ENCODE data around the gene CEP44. TPM values are rescaled to one million over a fixed set of nuclear protein-coding genes. Genes with fewer than 3 reads are reported as not detected.
A peak's percentile ranks its signal among the peaks of the same experiment; 100 is the strongest.
"Not testable (repeated sequence)": the region's sequence is repeated elsewhere in the genome, so short reads cannot be mapped to it uniquely, and the experiment has no call there.

Gene CEP44
- total RNA-seq, 1 donor from 2014 or later: 10.7 TPM

DNA sequence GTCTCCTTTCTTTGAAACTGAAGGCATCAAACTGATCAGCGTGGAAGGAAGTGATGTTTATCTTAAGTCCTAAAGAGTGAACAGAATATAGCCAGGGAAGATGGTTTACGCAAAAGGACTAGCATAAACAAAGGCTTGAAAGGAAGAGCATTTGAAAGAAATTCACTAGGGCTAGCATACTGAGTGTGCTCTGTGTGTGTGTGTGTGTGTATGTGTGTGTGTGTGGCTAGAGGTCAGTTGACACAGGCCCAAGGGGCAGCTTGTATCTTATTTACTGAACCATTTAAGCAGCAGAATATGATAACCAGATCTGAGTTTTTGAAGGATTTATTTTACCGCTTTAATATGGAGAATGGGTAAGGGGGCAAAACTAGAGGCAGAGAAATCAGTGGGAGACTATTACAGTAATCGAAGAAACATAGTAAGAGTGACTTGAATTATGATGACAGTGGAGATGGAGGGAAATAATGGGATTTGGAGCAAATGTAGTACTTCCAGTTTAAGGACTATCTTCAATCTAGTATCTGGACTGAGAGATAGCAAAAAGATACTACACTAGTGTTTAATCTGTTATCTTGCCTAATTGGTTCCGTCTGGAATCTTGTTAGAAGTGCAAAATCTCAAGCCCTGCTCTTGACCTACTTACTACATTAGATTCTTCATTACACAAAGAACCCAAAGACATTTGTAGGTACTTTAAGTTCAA lies 36.9 kb downstream of the CEP44 start:
- no peak for DNase-seq (ENCODE audit: low read depth in 2 of 2)

DNA sequence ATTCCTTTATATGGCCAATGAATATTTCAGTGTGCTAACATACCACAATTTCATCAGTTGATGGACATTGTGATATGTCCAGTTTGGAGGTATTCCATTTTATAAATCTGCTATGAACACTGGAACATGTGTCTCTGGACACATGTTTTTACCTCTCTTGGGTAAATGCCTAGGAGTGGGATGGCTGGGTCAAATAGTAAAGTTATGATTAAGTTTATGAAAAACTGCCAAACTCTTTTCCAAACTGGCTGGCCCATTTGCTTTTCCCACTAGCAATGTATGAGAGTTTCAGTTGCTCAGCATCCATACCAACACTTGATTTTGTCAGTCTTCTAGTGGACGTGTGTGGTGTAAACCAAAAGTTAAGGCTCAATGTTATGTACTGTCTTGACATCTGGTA lies 40.5 kb downstream of the CEP44 start:
- no peak for DNase-seq (ENCODE audit: low read depth in 2 of 2)

DNA sequence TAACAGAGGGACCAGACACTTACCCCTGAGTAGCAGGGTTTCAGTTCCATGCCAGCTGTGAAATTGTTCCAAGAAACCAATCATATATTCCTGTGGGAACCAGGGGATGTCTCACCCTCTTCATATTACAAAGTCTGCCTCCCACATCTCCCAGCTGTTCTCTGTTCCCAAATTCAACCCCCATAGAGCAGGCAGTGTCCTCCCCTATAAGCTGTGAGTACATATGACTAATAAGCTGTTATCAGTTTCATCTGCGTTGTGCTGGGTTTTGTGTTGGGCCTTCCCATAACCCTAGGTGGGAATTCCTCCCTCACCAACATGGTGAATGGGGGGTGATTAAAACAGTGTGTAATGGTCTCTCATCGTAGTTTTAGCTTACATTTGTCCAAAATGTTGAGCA lies 41.0 kb downstream of the CEP44 start:
- no peak for DNase-seq (ENCODE audit: low read depth in 2 of 2)

DNA sequence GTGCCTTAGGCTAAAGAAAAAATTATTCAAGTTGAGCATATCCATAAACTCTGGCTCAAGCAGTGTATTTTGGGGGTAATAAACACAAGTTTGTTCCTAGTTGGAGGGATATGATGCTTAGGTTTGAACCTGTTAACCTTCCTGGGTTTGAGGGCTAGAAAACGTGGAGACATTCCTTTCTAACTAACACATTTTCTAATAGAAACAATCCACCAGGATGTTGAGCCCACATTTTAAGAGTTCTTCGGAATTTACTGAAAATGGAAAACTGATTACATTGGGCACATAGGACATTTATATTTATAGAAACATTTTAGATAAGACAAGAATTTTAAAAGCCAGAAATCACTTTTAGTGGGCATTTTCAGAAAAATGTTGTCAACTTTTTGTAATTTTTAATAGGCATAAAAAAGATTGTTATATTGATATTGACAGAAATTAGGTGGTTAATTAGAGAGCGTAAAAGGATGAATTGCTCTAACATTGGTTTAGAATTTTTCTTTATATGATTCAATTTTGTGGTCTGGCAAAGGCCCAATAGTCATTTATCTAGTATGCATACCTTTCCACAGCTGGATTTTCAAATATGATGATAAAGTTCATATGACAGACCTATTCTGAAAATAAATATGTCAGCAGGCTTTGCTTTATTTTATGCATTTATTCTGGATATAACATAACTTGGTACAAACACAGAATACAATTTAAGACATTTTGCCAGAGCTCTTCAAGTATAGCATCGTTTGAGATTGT lies 49.2 kb downstream of the CEP44 start:
- no peak for DNase-seq (ENCODE audit: low read depth in 2 of 2)

DNA sequence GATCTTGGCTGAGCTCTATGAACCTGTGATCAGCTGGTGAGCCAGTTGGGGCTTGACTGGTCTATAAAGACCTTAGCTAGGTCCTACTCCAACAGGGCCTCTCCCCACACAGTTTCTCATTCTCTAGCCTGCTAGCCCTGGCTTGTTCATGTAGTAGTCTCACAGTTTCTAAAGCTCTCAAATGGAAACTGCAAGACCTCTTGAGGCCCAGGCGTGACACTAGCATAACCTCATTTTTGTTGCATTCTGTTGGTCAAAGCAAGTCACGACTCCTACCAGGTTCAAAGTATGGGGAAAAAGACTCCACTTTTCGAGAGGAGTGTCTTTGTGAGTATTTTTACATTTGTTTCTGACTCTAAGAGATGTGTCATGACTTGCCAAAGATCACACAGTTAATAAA lies 50.9 kb downstream of the CEP44 start:
- no peak for DNase-seq (ENCODE audit: low read depth in 2 of 2)

DNA sequence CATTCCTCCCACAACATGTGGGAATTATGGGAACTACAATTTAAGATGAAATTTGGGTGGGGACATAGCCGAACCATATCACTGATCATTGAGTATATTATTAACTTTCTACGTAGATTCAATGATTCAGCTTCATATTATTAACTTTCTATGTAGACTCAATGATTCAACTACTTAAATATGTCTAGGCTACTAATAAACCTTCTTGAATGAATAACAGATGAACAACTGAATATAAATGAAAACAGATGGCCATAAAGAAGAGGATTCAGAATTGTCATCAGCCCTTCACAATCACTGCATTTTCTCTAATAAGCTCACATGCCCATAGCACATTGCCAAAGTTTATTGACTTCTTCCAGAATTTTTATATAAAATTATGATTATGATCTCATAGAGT lies 57.0 kb downstream of the CEP44 start:
- DNase-seq (ENCODE audit: low read depth in 2 of 2): no peak

DNA sequence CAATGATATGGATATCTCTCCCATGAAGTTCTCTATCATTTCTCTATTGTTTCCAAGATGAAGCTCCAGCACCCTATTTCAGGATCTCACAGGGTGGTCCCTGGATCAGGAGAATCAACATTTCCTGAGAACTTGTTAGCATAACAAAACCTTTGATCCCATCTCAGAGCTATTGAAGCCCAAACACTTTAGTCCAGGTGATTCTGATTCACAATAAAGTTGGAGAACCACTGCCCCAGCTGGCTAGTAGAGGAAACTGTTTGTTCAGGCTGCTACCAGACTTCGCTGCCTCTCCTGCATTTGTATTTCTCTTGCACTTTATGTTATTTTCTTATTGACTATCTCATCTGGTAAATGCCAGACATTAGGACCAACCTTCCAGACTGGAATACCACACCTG lies 65.4 kb downstream of the CEP44 start:
- DNase-seq (ENCODE audit: low read depth in 2 of 2): no peak

DNA sequence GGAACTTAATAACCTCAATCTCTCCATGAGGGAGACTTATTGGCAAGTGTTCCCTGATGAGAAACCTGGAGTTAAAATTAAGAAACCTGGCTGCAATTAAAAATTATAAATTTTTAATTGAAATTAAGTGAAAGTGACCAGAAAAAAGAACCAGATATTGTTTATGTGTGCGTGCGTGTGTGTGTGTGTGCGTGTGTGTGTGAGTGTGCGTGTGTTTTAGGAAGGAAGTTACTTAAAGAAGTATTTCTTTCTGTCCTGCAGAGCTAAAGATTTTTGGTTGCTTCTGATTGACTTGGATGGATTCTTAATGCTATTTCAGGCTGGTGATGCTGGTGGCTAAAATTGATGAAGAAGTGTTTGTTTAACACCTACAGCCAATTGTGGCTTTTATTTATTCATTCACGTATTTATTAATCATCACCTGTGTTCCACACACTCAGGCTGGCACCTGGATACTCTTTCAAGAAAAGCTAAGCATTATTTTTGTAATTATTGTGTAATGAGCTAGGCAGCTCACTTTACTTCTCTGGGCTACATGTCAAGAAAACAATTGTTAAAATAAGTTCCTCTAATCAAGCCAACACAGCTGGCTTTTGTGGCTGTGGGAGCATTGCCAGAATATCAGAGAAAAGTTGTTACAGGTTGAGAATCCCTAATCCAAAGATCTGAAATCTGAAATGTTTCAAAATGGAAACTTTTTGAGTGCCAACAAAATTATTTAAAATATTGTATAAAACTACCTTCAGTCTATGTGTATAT lies 68.5 kb downstream of the CEP44 start:
- no peak for DNase-seq (ENCODE audit: low read depth in 2 of 2)

DNA sequence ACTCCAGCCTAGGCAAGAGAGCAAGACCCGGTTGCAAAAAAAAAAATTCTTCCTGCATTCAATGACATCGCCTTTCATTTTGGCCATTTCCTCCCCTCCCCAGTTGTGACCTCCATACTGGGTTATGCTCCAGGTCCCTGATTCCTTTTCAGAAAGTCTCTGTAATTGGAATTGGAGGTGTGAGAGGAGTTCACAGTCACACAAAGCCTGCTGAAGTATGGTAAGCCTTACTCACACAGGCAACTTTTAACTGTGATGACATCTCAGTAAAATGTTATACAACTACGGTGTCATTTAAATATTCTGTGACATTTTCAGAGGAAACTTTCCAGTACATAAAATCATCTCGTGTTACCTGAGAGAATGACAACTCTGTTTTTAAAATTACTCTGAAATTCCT lies 73.6 kb downstream of the CEP44 start:
- no peak for DNase-seq (ENCODE audit: low read depth in 2 of 2)

DNA sequence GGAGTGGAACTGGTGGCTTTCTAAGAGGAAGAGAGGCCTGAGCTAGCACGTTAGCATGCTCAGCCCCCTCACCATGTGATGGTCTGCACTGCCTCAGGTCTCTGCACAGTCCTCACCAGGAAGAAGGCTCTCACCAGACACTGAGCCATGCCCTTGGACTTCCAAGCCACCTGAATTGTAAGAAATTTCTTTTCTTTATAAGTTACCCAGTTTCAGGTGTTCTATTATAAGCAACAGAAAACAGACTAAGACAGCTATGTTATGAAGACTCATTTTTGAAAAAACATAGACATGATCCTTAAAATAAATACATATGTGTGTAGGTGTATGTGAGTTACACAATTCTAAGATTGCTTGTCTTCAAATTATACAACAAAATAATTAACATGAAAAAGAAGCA lies 74.7 kb downstream of the CEP44 start:
- no peak for DNase-seq (ENCODE audit: low read depth in 2 of 2)

DNA sequence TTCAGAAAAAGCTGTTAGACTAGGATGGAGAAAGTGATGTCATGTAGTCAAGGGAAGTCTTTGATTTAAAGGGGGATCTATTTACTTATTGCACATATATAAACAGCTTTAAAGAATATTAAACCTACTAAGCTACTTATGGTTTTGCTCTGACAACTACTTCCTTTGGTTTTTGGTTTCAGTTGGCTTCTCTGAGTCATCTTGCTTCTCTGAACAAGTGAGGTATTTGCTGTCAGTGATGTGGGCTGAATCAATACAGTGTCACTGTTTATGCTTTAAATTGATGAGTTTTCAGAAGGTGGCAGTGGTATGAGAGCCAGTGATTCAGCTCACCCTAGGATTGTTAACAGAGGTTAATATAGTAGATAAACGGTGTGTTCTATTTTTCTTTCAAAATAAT lies 75.1 kb downstream of the CEP44 start:
- no peak for DNase-seq (ENCODE audit: low read depth in 2 of 2)

DNA sequence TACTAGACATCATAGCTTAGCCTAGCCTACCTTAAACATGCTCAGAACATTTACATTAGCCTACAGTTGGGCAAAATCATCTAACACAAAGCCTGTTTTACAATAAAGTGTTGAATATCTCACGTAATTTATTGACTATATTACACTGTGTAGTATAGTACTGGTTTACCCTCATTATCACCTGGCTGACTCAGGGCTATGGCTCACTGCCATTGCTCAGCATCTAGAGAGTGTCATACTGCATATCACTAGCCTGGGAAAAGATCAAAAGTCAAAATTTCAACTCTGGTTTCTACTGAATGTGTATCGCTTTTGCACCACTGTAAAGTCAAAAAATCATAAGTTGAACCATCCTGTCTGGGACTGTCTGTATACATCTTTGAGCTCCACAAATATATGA lies 78.6 kb downstream of the CEP44 start:
- no peak for DNase-seq (ENCODE audit: low read depth in 2 of 2)

DNA sequence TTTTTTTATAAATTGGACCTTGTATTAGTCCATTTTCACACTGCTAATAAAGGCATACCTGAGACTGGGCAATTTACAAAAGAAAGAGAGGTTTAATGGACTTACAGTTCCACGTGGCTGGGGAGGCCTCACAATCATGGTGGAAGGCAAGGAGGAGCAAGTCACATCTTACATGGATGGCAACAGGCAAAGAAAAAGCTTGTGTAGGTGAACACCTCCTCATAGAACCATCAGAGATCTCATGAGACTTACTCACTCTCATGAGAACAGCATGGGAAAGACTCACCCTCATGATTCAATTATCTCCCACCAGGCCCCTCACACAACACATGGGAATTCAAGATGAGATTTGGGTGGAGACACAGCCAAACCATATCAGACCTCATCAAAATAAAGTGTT lies 80.1 kb downstream of the CEP44 start:
- not testable (repeated sequence) for DNase-seq (ENCODE audit: low read depth in 2 of 2)

DNA sequence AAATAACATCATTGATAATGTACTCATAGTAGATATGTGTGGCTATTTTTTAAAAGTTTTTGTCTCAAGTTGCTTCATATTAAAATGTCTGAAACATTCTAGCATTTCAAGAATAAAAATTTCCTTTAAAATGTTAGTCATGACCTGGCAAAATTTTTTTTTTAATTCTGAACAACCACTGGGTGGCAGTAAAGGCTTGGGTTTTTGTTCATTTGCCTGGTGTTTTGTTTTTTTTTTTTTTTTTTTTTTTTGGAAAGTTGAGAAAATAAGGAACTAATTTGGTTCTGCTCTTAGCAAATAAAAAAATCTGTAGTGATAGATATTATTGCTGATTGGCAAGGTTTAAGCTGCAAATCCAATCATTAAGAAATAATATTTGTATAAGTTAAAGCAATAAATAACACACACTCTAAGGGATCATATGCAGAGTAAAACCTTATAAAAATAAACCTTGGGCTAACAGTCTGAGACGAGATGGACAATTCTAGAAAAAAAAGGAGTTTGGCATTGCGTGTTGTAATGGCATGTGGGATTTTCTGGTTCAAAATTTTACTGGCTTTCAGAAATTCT lies 81.4 kb downstream of the CEP44 start:
- DNase-seq (ENCODE audit: low read depth in 2 of 2): peak; percentile 33 to 40

DNA sequence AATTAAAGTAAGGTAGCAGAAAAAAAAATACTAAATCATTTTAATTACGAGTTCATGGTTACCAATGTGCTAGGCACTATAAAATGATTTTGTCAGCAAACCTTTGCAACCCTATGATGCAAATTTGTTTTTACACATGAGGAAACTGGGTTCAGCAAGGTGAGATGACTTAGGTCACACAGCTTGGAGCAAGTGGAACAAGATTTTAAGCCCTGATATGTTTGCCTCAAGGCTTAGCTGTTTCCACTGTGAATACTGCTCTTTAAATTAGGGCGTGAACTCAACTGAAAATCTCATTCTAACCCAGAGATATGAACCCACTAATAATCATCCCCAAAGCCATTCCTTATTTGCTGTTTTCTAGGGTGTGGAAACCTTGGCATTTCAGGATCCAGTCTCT lies 86.3 kb downstream of the CEP44 start:
- no peak for DNase-seq (ENCODE audit: low read depth in 2 of 2)

DNA sequence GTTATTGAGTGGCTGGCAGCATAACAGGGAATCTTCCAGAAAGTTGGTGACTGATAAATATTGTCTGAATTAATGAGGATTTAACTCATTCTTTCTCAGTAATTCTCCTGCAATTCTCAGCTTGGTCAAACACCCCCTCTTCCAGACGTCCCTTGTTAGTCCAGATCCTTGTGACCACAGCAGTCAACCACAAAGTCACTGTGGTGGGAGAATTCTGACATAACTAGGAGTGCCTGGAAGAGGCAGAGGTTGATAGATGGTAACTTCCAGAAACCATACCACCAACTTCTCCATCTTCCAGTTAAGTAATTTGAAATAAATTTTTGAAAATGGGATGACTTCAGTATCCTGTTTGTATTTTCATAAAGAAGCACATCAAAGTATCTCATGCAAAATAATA lies 90.1 kb downstream of the CEP44 start:
- DNase-seq (ENCODE audit: low read depth in 2 of 2): no peak

DNA sequence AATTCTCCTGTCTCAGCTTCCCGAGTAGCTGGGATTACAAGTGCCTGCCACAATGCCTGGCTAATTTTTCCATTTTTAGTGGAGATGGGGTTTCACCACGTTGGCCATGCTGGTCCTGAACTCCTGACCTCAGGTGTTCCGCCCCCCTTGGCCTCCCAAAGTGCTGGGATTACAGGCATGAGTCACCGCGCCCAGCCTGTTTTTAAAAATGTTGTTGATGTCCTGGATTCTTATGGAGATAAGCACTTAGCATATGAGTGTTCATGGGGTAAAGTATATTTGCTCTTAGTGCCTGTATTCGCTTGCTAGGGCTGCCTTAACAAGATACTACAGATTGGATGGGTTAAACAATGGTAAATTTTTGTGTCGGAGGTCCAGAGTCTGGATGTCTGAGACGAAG lies 91.7 kb downstream of the CEP44 start:
- no peak for DNase-seq (ENCODE audit: low read depth in 2 of 2)

DNA sequence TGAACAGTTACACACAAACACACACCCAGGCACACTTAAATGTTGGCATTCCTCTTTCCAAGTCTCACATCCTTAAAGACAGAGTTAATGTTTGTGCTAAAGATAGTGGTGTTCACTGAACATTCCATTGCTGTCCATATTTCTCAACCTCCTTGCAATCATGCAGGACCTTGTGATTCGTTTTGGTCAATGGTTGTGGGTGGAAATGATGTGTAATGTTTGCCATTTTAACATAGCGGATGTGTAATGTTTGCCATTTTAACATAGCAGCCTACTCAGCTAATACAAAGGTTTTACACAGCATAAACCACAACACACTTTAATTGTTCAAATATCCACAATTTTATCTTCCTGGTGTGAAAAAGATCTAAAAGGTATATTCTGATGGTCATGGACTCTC lies 93.9 kb downstream of the CEP44 start:
- DNase-seq (ENCODE audit: low read depth in 2 of 2): no peak

DNA sequence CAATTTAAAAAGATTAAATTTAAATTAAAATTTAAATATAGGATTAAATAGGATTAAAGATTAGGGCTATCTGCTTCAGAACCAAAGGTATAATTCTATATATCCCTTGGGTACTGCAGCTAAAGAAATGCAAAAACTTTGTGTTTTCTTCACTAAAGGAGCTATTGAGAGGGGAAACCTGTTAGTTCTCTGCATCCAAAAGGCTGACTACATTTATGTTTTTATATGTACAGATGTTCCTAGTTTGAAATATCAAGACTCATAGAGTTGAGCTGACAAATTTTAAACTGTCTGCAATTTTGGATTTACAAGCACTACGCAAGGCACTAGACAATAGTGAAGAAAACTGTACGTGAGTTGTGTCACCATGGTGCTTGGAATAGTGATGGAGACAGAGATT lies 95.2 kb downstream of the CEP44 start:
- DNase-seq (ENCODE audit: low read depth in 2 of 2): no peak

DNA sequence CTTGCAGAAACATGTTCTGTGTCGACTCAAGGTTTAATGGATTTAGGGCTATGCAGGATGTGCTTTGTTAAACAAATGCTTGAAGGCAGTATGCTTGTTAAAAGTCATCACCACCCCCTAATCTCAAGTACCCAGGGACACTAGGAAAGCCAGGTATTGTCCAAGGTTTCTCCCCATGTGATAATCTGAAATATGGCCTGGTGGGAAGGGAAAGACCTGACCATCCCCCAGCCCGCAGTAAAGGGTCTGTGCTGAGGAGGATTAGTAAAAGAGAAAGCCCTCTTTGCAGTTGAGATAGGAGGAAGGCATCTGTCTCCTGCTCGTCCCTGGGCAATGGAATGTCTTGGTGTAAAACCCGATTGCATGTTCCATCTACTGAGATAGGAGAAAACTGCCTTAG lies 96.5 kb downstream of the CEP44 start:
- DNase-seq (ENCODE audit: low read depth in 2 of 2): not testable (repeated sequence)

DNA sequence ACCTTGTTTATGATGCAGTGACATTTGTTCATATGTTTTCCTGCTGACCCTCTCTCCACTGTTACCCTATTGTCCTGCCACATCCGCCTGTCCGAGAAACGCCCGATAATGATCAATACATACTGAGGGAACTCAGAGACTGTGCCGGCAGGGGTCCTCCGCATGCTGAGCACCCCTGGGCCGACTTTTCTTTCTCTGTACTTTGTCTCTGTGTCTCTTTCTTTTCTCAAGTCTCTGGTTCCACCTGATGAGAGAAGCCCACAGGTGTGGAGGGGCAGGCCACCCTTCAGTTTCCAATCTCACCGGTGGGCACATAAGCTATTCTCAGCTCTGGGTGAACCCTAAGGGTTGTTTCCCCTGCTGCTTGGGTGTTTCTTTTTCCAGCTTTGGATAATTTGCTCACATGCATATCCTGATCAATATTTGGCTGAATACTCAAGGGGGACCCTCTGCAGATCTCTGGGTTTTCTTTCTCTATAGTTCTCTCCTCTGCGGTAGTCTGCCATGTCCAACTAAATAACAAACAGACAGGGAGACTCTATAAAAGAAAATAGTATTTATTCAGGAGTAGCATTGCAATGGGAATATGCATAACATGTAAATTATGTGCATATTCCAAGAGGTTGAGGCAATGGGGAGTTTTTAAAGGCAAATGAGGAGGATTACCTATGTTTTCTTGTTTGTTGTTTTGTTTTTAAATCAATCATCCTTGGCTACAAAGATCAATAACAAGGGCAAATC lies 97.2 kb downstream of the CEP44 start:
- no peak for DNase-seq (ENCODE audit: low read depth in 2 of 2)

DNA sequence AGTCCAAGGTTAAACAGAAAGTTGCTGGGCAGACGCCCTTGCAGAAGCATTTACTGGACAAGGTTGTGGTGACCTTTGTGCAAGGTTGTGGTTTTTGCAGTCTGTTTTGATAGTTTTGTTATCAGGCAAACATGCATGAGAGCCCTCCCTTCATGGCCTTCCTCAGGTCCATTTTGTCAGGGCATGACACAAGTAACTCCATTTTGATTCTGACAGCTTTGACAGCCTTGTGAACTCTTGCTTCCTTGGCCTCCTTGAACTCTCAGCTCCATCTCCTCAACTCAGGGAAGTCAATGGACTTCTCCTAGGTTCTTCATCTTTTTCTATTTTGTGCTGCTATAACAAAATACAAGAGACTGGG lies 97.7 kb downstream of the CEP44 start:
- no peak for DNase-seq (ENCODE audit: low read depth in 2 of 2)

Data from dermis microvascular lymphatic vessel endothelial cell (primary cell).